ENCODE results near the gene CST9L. TPM values are rescaled to one million over a fixed set of nuclear protein-coding genes. Genes with fewer than 3 reads are reported as not detected.

CST9L gene
- polyA plus RNA-seq, 1 donor from 2014 or later = not detected

DNA sequence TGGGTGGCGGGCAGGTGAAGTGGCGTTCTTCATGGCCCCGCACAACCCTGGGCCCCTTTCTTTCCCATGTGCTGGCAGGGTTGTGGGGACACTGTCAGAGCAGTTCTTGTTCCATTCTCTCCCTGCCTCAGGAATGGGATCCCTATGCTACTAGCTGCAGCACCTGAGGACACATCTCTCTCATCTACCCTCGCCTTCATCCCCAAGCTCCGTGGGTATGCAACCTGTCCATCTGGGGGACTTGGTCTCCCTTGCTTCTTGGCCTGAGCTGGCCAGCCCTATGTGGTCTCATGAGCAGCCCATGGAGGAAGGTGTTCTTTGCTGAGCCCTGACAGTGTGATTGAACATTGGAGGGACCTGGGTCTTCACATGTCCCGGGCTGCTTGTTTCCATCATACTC, 24.2 kb downstream of the CST9L start:
- H3K27ac Mint-ChIP-seq = no peak overlapping the region
- H3K9me3 Mint-ChIP-seq = peaks cover 0 to 2% (median 1%) of the 10 kb centered on the region in 3 donors
- peaks cover 2% of the 10 kb centered on the region for H3K36me3 Mint-ChIP-seq
- no peak overlapping the region for H3K4me3 Mint-ChIP-seq
- H3K4me1 Mint-ChIP-seq = no peaks in the 10 kb centered on the region
- H3K27me3 Mint-ChIP-seq = no peaks in the 10 kb centered on the region

DNA sequence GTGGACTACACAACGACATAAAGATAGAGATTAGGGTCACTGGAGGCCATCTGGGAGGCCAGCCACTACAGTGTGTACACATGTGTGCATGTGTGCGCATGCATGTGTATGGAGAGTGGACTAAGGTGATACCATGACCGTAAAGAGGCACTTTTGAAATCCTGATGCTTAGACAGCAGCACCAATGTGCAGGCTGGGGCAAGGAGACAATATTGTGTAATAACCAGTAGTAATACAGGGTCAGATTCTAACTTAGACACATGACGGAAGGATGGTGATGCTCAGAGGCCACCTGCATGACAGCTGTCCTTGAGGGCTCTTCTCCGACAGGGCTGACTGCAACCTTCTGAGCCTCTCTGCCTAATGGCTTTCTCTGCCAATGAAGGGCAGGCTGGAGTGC, 25.5 kb downstream of the CST9L start:
- Mint-ChIP-seq H3K9me3 (peaks cover 0 to 4% (median 1%) of the 10 kb centered on the region in 3 donors), H3K27me3 (no peaks in the 10 kb centered on the region), H3K27ac (no peak overlapping the region), H3K36me3 (peaks cover 2% of the 10 kb centered on the region), H3K4me3 (peak overlapping the region in 1 of 4 donors; percentile 29), H3K4me1 (no peaks in the 10 kb centered on the region)

DNA sequence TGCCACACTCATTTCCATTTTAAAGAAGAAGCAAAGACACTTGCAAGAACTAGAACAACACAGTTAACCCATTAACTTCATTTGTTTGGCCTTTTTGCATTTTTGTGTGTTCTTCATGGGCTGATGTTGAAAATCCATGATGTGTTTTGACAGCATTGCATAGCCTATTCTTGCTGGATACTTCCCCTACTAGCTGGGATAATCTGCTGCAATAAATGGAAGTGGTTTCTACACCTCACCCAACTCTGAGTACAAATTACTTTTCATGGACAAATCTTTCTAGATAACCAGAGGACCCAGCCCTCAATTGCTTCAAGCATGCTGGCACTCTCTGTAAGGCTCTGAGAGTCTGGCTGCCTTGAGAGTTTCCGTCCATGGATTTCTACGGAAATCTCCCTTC, 26.5 kb downstream of the CST9L start:
- H3K27ac Mint-ChIP-seq = no peak overlapping the region
- H3K9me3 Mint-ChIP-seq = peaks cover 0 to 4% (median 1%) of the 10 kb centered on the region in 3 donors
- no peaks in the 10 kb centered on the region for H3K27me3 Mint-ChIP-seq
- H3K4me3 Mint-ChIP-seq = no peak overlapping the region
- peaks cover 2% of the 10 kb centered on the region for H3K36me3 Mint-ChIP-seq
- no peaks in the 10 kb centered on the region for H3K4me1 Mint-ChIP-seq

- Mint-ChIP-seq H3K4me1 (no peaks in the 10 kb centered on the region), H3K36me3 (no peaks in the 10 kb centered on the region), H3K9me3 (peaks cover 0 to 4% (median 1%) of the 10 kb centered on the region in 3 donors), H3K27ac (no peak overlapping the region), H3K27me3 (no peaks in the 10 kb centered on the region), H3K4me3 (no peak overlapping the region)
Observed at GRCh38 chr20:23541330-23541729, 27.0 kb downstream of the CST9L start.

- Mint-ChIP-seq H3K9me3 (peaks cover 0 to 4% (median 1%) of the 10 kb centered on the region in 3 donors), H3K4me1 (no peaks in the 10 kb centered on the region), H3K36me3 (no peaks in the 10 kb centered on the region), H3K27me3 (no peaks in the 10 kb centered on the region), H3K4me3 (no peak overlapping the region), H3K27ac (no peak overlapping the region)
Observed at GRCh38 chr20:23540624-23541023, 27.7 kb downstream of the CST9L start.

GRCh38 chr20:23537030-23537429, 31.3 kb downstream of the CST9L start:
- no peak overlapping the region for H3K27ac Mint-ChIP-seq
- H3K4me3 Mint-ChIP-seq = no peak overlapping the region
- H3K27me3 Mint-ChIP-seq = no peaks in the 10 kb centered on the region
- peaks cover 0 to 6% (median 0%) of the 10 kb centered on the region in 3 donors for H3K9me3 Mint-ChIP-seq
- H3K4me1 Mint-ChIP-seq = no peaks in the 10 kb centered on the region
- H3K36me3 Mint-ChIP-seq = no peaks in the 10 kb centered on the region

GRCh38 chr20:23536328-23536974, 31.8 kb downstream of the CST9L start:
- H3K9me3 Mint-ChIP-seq = peaks cover 0 to 6% (median 0%) of the 10 kb centered on the region in 3 donors
- no peaks in the 10 kb centered on the region for H3K36me3 Mint-ChIP-seq
- no peak overlapping the region for H3K4me3 Mint-ChIP-seq
- H3K4me1 Mint-ChIP-seq = no peaks in the 10 kb centered on the region
- H3K27ac Mint-ChIP-seq = no peak overlapping the region
- no peaks in the 10 kb centered on the region for H3K27me3 Mint-ChIP-seq

DNA sequence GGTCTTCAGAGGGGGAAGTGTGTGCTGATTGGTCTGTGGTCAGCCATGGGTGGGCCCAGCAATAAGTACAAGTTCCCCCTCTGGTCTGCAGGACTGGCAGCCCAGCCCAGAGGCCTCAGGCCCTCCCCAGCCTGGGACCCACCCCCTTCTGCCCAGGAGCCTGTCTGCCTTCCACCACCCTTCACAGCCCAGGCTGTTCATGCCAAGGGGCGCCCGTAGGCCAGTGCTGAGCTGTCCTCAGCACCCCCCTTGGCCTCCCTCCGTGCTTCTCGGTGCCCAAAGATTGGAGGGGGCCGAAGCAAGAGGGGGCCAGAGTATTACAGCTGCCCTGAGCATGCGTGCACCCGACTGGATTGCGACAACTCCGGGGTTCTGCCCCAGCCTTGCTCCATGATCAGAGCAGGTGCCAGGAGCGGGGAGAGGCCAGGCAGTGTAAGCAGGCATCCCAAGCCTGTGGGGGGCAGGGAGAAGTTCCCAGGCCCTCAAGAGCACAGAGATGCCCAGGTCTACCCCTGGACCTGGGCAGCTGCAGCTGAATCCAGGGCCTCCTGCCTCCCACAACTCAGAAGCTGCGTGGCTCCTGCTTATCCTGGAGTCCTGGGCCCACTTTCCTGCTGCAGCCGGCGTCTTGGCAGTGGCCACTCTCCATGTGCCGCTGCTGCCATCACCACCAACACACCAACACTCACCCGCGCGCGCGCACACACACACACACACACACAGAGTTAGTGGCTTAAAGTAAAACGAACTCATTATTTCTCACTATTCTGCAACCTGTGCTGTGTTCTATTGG, 33.3 kb downstream of the CST9L start:
- peak overlapping the region in 1 of 3 donors; percentile 53 for H3K27ac Mint-ChIP-seq
- H3K36me3 Mint-ChIP-seq = no peaks in the 10 kb centered on the region
- H3K4me3 Mint-ChIP-seq = no peak overlapping the region
- H3K27me3 Mint-ChIP-seq = no peaks in the 10 kb centered on the region
- peaks cover 0 to 6% (median 0%) of the 10 kb centered on the region in 3 donors for H3K9me3 Mint-ChIP-seq
- H3K4me1 Mint-ChIP-seq = no peaks in the 10 kb centered on the region

DNA sequence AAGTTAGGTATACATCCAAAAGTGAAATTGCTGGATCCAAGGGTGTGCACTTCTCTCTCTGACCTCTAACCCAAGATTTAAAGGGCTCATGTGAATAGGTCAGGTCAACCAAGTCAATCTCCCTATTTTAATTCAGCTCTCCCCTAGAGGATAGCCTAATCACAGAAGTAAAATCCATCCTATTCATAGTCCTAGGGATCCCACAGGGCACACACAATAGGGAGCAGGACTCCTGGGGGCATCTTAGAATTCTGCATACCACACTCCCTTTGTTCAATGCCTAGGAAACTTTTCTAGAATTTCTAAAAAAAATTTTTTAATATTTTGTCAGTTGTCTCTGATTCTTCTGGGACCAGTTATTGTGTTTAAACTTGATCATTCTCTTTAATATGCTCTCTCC, 35.1 kb downstream of the CST9L start:
- Mint-ChIP-seq H3K36me3 (no peaks in the 10 kb centered on the region), H3K27ac (peak overlapping the region in 1 of 3 donors; percentile 56), H3K4me3 (no peak overlapping the region), H3K4me1 (no peaks in the 10 kb centered on the region), H3K9me3 (peaks cover 1 to 7% (median 3%) of the 10 kb centered on the region in 3 donors), H3K27me3 (no peaks in the 10 kb centered on the region)

- Mint-ChIP-seq H3K4me1 (no peaks in the 10 kb centered on the region), H3K4me3 (no peak overlapping the region), H3K27me3 (no peaks in the 10 kb centered on the region), H3K36me3 (no peaks in the 10 kb centered on the region), H3K27ac (no peak overlapping the region), H3K9me3 (peaks cover 3 to 10% (median 3%) of the 10 kb centered on the region in 3 donors)
Observed at GRCh38 chr20:23532533-23532932, 35.8 kb downstream of the CST9L start.

DNA sequence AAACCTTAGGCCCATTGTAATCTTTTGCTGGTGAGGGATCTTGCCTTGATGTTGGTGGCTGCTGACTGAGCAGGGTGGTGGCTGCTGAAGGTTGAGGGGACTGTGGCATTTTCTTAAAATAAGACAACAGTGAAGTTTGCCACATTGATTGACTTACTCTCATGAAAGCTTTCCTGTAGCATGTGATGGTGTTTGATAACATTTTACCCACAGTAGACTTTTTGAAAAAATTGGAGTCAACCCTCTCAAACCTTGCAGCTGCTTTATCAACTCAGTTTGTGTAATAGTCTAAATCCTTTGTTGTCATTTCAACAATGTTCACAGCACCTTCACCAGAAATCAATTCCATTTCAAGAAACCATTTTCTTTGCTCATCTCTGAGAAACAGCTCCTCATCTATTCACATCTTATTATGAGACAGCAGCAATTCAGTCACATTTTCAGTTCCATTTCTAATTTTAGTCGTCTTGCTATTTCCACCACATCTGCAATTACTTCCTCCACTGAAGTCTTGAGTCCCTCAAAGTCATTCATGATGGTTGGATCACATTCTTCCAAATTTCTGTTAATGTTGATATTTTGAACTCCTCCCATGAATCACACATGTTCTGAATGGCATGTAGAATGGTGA, 37.2 kb downstream of the CST9L start:
- H3K4me3 Mint-ChIP-seq = no peak overlapping the region
- H3K9me3 Mint-ChIP-seq = peaks cover 5 to 10% (median 6%) of the 10 kb centered on the region in 3 donors
- H3K27me3 Mint-ChIP-seq = no peaks in the 10 kb centered on the region
- peaks cover 3% of the 10 kb centered on the region for H3K36me3 Mint-ChIP-seq
- no peaks in the 10 kb centered on the region for H3K4me1 Mint-ChIP-seq
- no peak overlapping the region for H3K27ac Mint-ChIP-seq

DNA sequence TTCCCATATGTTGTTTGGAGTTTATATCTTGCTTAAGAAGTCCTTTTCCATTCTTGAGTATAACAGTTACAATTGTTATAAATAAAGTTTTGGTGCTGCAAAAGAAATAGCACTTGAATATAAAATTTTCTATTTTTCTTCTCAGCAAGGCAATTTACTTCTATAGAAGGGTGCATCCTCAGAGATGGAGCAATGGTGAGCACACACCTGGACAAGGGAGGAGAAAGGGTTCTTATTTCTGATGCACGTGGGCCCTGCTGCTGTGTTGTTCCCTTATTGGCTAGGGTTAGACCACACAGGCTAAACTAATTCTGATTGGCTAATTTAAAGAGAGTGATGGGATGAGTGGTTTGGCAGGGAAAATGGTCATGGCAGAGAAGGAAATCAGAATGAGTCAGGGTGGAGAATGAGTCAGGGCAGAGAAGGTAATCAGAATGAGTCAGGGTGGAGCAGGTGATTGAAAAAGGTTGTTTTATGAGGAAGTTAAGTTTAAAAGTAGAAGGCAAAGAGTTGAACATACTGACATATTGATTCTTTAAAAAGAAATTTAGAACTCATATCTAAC, 39.3 kb downstream of the CST9L start:
- Mint-ChIP-seq H3K4me1 (no peaks in the 10 kb centered on the region), H3K4me3 (peak overlapping the region in 1 of 4 donors; percentile 6), H3K27me3 (no peaks in the 10 kb centered on the region), H3K27ac (no peak overlapping the region), H3K36me3 (peaks cover 3% of the 10 kb centered on the region), H3K9me3 (peaks cover 5 to 10% (median 6%) of the 10 kb centered on the region in 3 donors)

GRCh38 chr20:23526850-23527249, 41.4 kb downstream of the CST9L start:
- H3K36me3 Mint-ChIP-seq = peaks cover 3% of the 10 kb centered on the region
- H3K9me3 Mint-ChIP-seq = peaks cover 4 to 10% (median 5%) of the 10 kb centered on the region in 3 donors
- no peak overlapping the region for H3K4me3 Mint-ChIP-seq
- no peaks in the 10 kb centered on the region for H3K27me3 Mint-ChIP-seq
- H3K4me1 Mint-ChIP-seq = no peaks in the 10 kb centered on the region
- H3K27ac Mint-ChIP-seq = no peak overlapping the region

DNA sequence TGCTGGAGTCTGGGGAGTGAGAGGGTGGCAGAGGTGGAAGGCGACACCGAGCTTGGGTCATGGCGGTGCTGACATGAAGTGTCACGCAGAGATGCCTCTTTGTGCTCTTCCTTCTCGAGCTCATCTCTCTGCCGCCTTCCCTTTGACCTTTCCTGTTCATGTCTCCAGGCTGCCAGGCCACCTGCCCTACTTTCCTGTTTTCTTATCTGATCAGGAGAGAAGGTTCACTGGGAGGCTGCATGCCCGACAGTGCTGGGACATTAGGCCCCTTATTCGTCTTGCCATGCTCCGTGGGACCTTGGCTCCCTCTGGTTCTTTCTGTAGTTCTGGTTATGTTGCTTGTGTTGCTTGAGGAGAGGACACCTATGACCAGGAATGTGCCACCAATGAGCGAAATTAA, 44.1 kb downstream of the CST9L start:
- no peak overlapping the region for H3K4me3 Mint-ChIP-seq
- peaks cover 3% of the 10 kb centered on the region for H3K36me3 Mint-ChIP-seq
- no peaks in the 10 kb centered on the region for H3K4me1 Mint-ChIP-seq
- H3K27ac Mint-ChIP-seq = no peak overlapping the region
- peaks cover 4 to 10% (median 5%) of the 10 kb centered on the region in 3 donors for H3K9me3 Mint-ChIP-seq
- peaks cover 2% of the 10 kb centered on the region for H3K27me3 Mint-ChIP-seq

DNA sequence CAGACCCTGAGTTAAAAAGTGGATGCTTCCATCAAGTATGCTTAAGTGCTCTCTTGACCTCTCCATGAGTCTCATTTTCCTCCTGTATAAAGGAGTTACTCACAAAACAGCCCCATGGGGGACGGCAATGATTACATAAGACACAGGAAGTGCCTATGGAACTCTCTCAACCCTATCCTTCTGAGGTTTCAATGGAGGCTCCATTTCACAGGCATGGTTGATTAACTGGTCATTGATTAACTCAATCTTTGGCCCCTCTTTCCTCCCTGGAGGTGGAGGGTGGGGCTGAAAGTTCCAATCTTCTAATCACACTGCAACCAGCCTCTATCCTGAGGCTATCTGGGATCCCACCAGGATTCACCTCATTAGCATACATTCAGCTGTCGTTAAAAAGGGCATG, 48.1 kb downstream of the CST9L start:
- H3K27ac Mint-ChIP-seq = no peak overlapping the region
- no peaks in the 10 kb centered on the region for H3K9me3 Mint-ChIP-seq
- H3K27me3 Mint-ChIP-seq = peaks cover 2% of the 10 kb centered on the region
- H3K4me3 Mint-ChIP-seq = no peak overlapping the region
- no peaks in the 10 kb centered on the region for H3K4me1 Mint-ChIP-seq
- no peaks in the 10 kb centered on the region for H3K36me3 Mint-ChIP-seq
